Gastrocnemius medialis (tissue), 4 donors: Measurements from ENCODE around the gene OR10W1.

ENCODE experiments used
- CTCF ChIP-seq, 5 experiments: fragments of 450-650 bp in 3 of 5; fragments of 200-600 bp in 2 of 5; sonication (generic) in 2 of 5; IDR thresholded peaks in 4 of 5; conservative IDR thresholded peaks in 1 of 5; 1 replicate in 4 of 5; 2 replicates in 1 of 5; pipeline ENCODE4 v1.5.1; 2016 to 2019; ENCODE audit warnings: antibody characterized with exemption in 5 of 5, mild to moderate bottlenecking in 3 of 5, moderate library complexity in 3 of 5
- POLR2A ChIP-seq, 2 donors: fragments of 450-650 bp; IDR thresholded peaks; one replicate each; pipeline ENCODE4 v1.6.1; 2017; ENCODE audit warnings: antibody characterized with exemption in 2 of 2, mild to moderate bottlenecking in 2 of 2, moderate library complexity in 2 of 2

GRCh38 chr11:58286249-58286648 lies 18.2 kb upstream of the OR10W1 start:
- TF ChIP-seq CTCF (IDR thresholded peaks at IDR 0.05 in 4 of 5, conservative IDR thresholded peaks at IDR 0.05 in 1 of 5) (no peak), POLR2A (IDR thresholded peaks at IDR 0.05) (no peak)
